Astrocyte (in vitro differentiated cells and primary cell): ENCODE results near the gene NUFIP2. TPM values are rescaled to one million over a fixed set of nuclear protein-coding genes. Genes with fewer than 3 reads are reported as not detected.

Source experiments
- DNase-seq: peaks from one replicate; pipeline ENCODE4 v3.0.0-alpha.2; 2010; ENCODE audit warnings: low read depth
- FAIRE-seq: peaks from 2 replicates; lab custom pipeline; 2011; peaks lifted over from hg19 to GRCh38; lab: Jason Lieb, UNC
- H2AFZ ChIP-seq: 2 replicates; pipeline ENCODE4 v1.6.0; 2012; ENCODE audit warnings: low read depth, low read length, inconsistent platforms
- H3K27ac ChIP-seq: 2 replicates; pipeline ENCODE4 v1.5.1; 2011; ENCODE audit warnings: low read depth, low read length, inconsistent platforms
- H3K27me3 ChIP-seq: 2 replicates; pipeline ENCODE4 v1.6.0; 2011; ENCODE audit warnings: low read length, inconsistent platforms; ENCODE audit not compliant: insufficient read depth
- H3K36me3 ChIP-seq: 2 replicates; pipeline ENCODE4 v1.5.1; 2011; ENCODE audit warnings: low read length, inconsistent platforms; ENCODE audit not compliant: insufficient read depth
- H3K4me1 ChIP-seq: 2 replicates; pipeline ENCODE4 v1.5.1; 2011; ENCODE audit warnings: low read length, inconsistent platforms; ENCODE audit not compliant: insufficient read depth
- H3K4me2 ChIP-seq: 2 replicates; pipeline ENCODE4 v1.6.0; 2012; ENCODE audit warnings: low read length, inconsistent platforms
- H3K4me3 ChIP-seq: 2 replicates; pipeline ENCODE4 v1.5.1; 2011; ENCODE audit warnings: low read depth, mild to moderate bottlenecking, low read length, inconsistent platforms; ENCODE audit not compliant: insufficient read depth
- H3K79me2 ChIP-seq: 2 replicates; pipeline ENCODE4 v1.6.0; 2012; ENCODE audit warnings: mild to moderate bottlenecking, low read length, inconsistent platforms; ENCODE audit not compliant: insufficient read depth
- H3K9ac ChIP-seq: 2 replicates; pipeline ENCODE4 v1.6.0; 2012; ENCODE audit warnings: mild to moderate bottlenecking, low read length, inconsistent platforms
- H3K9me3 ChIP-seq: 2 replicates; pipeline ENCODE4 v1.5.1; 2012; ENCODE audit warnings: low read depth, mild to moderate bottlenecking, low read length, inconsistent platforms; ENCODE audit not compliant: insufficient read depth
- H4K20me1 ChIP-seq: 2 replicates; pipeline ENCODE4 v1.6.0; 2012; ENCODE audit warnings: low read length, inconsistent platforms; ENCODE audit not compliant: insufficient read depth
- H3K27ac Mint-ChIP-seq: one replicate; pipeline ENCODE4 v1.8.0; 2021; ENCODE audit warnings: mild to moderate bottlenecking, mixed read lengths; ENCODE audit not compliant: unreplicated experiment
- H3K27me3 Mint-ChIP-seq: one replicate; pipeline ENCODE4 v1.8.0; 2021; ENCODE audit warnings: low read depth, mixed read lengths; ENCODE audit not compliant: unreplicated experiment
- H3K36me3 Mint-ChIP-seq: one replicate; pipeline ENCODE4 v1.8.0; 2021; ENCODE audit warnings: low read depth, mixed read lengths; ENCODE audit not compliant: unreplicated experiment
- H3K4me1 Mint-ChIP-seq: one replicate; pipeline ENCODE4 v1.8.0; 2021; ENCODE audit warnings: low read depth, mixed read lengths; ENCODE audit not compliant: unreplicated experiment
- H3K4me3 Mint-ChIP-seq: one replicate; pipeline ENCODE4 v1.8.0; 2021; ENCODE audit warnings: mild to moderate bottlenecking, moderate library complexity, mixed read lengths; ENCODE audit not compliant: unreplicated experiment
- H3K9me3 Mint-ChIP-seq: one replicate; pipeline ENCODE4 v1.8.0; 2021; ENCODE audit warnings: mild to moderate bottlenecking, mixed read lengths; ENCODE audit not compliant: unreplicated experiment
- CTCF ChIP-seq: IDR thresholded peaks from 2 replicates; pipeline ENCODE4 v1.5.1; 2011; ENCODE audit warnings: low read depth, mild to moderate bottlenecking, inconsistent platforms, low read length, moderate library complexity; ENCODE audit not compliant: insufficient read depth
- EZH2 ChIP-seq: IDR thresholded peaks from 2 replicates; pipeline ENCODE4 v1.6.1; 2012; ENCODE audit warnings: mild to moderate bottlenecking, low read length, inconsistent platforms; ENCODE audit not compliant: insufficient read depth
- total RNA-seq: library from RNA; stranded (reverse); gene quantifications from 2 replicates; pipeline ENCODE4 v1.2.1, GENCODE V29; 2021

NUFIP2 gene
- total RNA-seq, 1 donor from 2014 or later, result 79.8 TPM

GRCh38 chr17:29212094-29212631 is 81.8 kb downstream of the NUFIP2 start:
- Histone ChIP-seq H3K79me2 (no peaks in the 10 kb centered on the region), H3K27ac (no peak overlapping the region), H3K36me3 (no peaks in the 10 kb centered on the region), H3K4me3 (no peak overlapping the region), H3K4me2 (no peak overlapping the region), H4K20me1 (no peaks in the 10 kb centered on the region), H2AFZ (no peak overlapping the region), H3K9me3 (no peaks in the 10 kb centered on the region), H3K9ac (no peak overlapping the region), H3K27me3 (no peaks in the 10 kb centered on the region), H3K4me1 (no peaks in the 10 kb centered on the region)
- H3K4me3 Mint-ChIP-seq, result no peak overlapping the region
- H3K9me3 Mint-ChIP-seq, result no peaks in the 10 kb centered on the region
- TF ChIP-seq EZH2 (no peak), CTCF (no peak)
- H3K27me3 Mint-ChIP-seq, result no peaks in the 10 kb centered on the region
- H3K36me3 Mint-ChIP-seq, result no peaks in the 10 kb centered on the region
- no peak for DNase-seq
- H3K27ac Mint-ChIP-seq, result no peak overlapping the region
- peaks cover 11% of the 10 kb centered on the region for H3K4me1 Mint-ChIP-seq
- no peak for FAIRE-seq

DNA sequence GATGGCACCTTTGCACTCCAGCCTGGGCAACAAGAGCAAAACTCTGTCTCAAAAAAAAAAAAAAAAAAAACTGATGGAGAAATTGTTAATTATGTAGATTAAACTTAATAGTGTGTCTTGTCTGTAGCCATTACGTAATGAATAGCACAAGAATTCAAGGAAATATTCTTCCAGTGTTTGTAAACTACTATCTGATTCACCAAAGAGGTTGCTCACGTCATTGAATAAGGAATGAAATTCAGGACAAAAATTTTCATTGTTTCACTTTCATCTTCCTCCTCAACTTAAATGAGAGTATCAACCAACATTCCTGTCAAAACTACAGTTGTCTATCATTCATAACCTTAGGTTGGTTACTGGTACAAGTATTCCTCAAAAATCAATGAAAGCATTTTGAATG is 83.1 kb downstream of the NUFIP2 start:
- Histone ChIP-seq H3K9me3 (no peaks in the 10 kb centered on the region), H3K36me3 (no peaks in the 10 kb centered on the region), H3K4me3 (no peak overlapping the region), H3K27ac (no peak overlapping the region), H3K4me1 (no peaks in the 10 kb centered on the region), H3K4me2 (no peak overlapping the region), H2AFZ (no peak overlapping the region), H3K9ac (no peak overlapping the region), H3K79me2 (no peaks in the 10 kb centered on the region), H3K27me3 (no peaks in the 10 kb centered on the region), H4K20me1 (no peaks in the 10 kb centered on the region)
- Mint-ChIP-seq H3K4me3 (no peak overlapping the region), H3K27ac (no peak overlapping the region), H3K4me1 (peaks cover 5% of the 10 kb centered on the region), H3K36me3 (no peaks in the 10 kb centered on the region), H3K9me3 (no peaks in the 10 kb centered on the region), H3K27me3 (no peaks in the 10 kb centered on the region)
- FAIRE-seq (no peak), DNase-seq (no peak)
- no peak for TF ChIP-seq CTCF
- no peak for TF ChIP-seq EZH2

- Histone ChIP-seq H3K36me3 (no peaks in the 10 kb centered on the region), H3K9me3 (no peaks in the 10 kb centered on the region), H2AFZ (no peak overlapping the region), H4K20me1 (no peaks in the 10 kb centered on the region), H3K27me3 (no peaks in the 10 kb centered on the region), H3K27ac (no peak overlapping the region), H3K4me3 (no peak overlapping the region), H3K9ac (no peak overlapping the region), H3K4me1 (no peaks in the 10 kb centered on the region), H3K4me2 (no peak overlapping the region), H3K79me2 (no peaks in the 10 kb centered on the region)
- FAIRE-seq (no peak), DNase-seq (no peak)
- Mint-ChIP-seq H3K27me3 (peaks cover 4% of the 10 kb centered on the region), H3K36me3 (no peaks in the 10 kb centered on the region), H3K4me3 (no peak overlapping the region), H3K4me1 (peaks cover 5% of the 10 kb centered on the region), H3K27ac (no peak overlapping the region), H3K9me3 (no peaks in the 10 kb centered on the region)
- TF ChIP-seq CTCF (no peak), EZH2 (no peak)
Observed at GRCh38 chr17:29209073-29209472, 84.9 kb downstream of the NUFIP2 start.
